ENCODE measurements around the gene HAAO. TPM values are rescaled to one million over a fixed set of nuclear protein-coding genes. Genes with fewer than 3 reads are reported as not detected.

HAAO gene
- total and polyA plus RNA-seq, 2 donors (not counting 3 experiments of a cell fraction or from before 2014, with no cell fraction given), result 0.82 to 1.1 TPM

- intact Hi-C loops (cut with micrococcal nuclease) (no loop called here), dilution Hi-C loops (cut with MboI; ENCODE audit: extremely low pct_ligation_motif_present, low sequenced_read_pairs) (no loop called here)
- Histone ChIP-seq H3K9me3 (replicated peaks; ENCODE audit: control insufficient read depth, insufficient read depth, low read length) (no peaks in the 10 kb centered on the region), H3K9me1 (replicated peaks; ENCODE audit: control insufficient read depth, extremely low read depth, insufficient read depth, low read length) (no peaks in the 10 kb centered on the region), H3K9ac (replicated peaks; ENCODE audit: extremely low read depth, insufficient read depth, low read length) (no peak overlapping the region), H3K4me2 (ENCODE audit: insufficient read depth, low read length) (no peak overlapping the region), H3K4me1 (ENCODE audit: control insufficient read depth, extremely low read depth, insufficient read depth, low read length) (no peaks in the 10 kb centered on the region), H3K27ac (ENCODE audit: insufficient read depth, low read depth, low read length) (no peak overlapping the region), H2AFZ (ENCODE audit: low read depth, low read length) (no peak overlapping the region), H3K27me3 (ENCODE audit: control insufficient read depth in 2 of 2, insufficient read depth in 2 of 2, low read length in 2 of 2) (peaks cover 8 to 12% of the 10 kb centered on the region in 2 experiments), H3K79me2 (ENCODE audit: control insufficient read depth, insufficient read depth, low read length) (no peaks in the 10 kb centered on the region), H3K36me3 (ENCODE audit: control insufficient read depth in 2 of 2, extremely low read depth in 1 of 2, insufficient read depth in 2 of 2, low read length in 2 of 2) (no peaks in the 10 kb centered on the region), H3K4me3 (replicated peaks in 1 of 3; ENCODE audit: insufficient read depth in 1 of 3, low read depth in 1 of 3, low read length in 3 of 3) (no peak overlapping the region), H4K20me1 (replicated peaks; ENCODE audit: control insufficient read depth, extremely low read depth, insufficient read depth, low read length) (no peaks in the 10 kb centered on the region)
- no TSS peak for BruUV-seq (replicated peaks)
- ChIA-PET POLR2A (no interaction called here), CTCF (interaction anchor here (0.9 to 1.3 kb wide), 2 partner anchors 9 kb away, joined by 4 to 6 read pairs; partner anchors contain the start of gene HAAO)
- TF ChIP-seq MYC (IDR thresholded peaks at IDR 0.05; ENCODE audit: low read depth, low read length), result no peak
- FAIRE-seq (no peak), DNase-seq (ENCODE audit: low read depth, low spot score) (no peak)
Measured at GRCh38 chr2:42801381-42801780, 9.0 kb upstream of the HAAO start.

- Histone ChIP-seq H3K4me1 (ENCODE audit: control insufficient read depth, extremely low read depth, insufficient read depth, low read length) (no peaks in the 10 kb centered on the region), H2AFZ (ENCODE audit: low read depth, low read length) (no peak overlapping the region), H3K9me1 (replicated peaks; ENCODE audit: control insufficient read depth, extremely low read depth, insufficient read depth, low read length) (no peaks in the 10 kb centered on the region), H3K9me3 (replicated peaks; ENCODE audit: control insufficient read depth, insufficient read depth, low read length) (no peaks in the 10 kb centered on the region), H3K27me3 (ENCODE audit: control insufficient read depth in 2 of 2, insufficient read depth in 2 of 2, low read length in 2 of 2) (peaks cover 8 to 12% of the 10 kb centered on the region in 2 experiments), H3K79me2 (ENCODE audit: control insufficient read depth, insufficient read depth, low read length) (no peaks in the 10 kb centered on the region), H3K27ac (ENCODE audit: insufficient read depth, low read depth, low read length) (no peak overlapping the region), H4K20me1 (replicated peaks; ENCODE audit: control insufficient read depth, extremely low read depth, insufficient read depth, low read length) (no peaks in the 10 kb centered on the region), H3K4me2 (ENCODE audit: insufficient read depth, low read length) (no peak overlapping the region), H3K4me3 (replicated peaks in 1 of 3; ENCODE audit: insufficient read depth in 1 of 3, low read depth in 1 of 3, low read length in 3 of 3) (no peak overlapping the region), H3K36me3 (ENCODE audit: control insufficient read depth in 2 of 2, extremely low read depth in 1 of 2, insufficient read depth in 2 of 2, low read length in 2 of 2) (no peaks in the 10 kb centered on the region), H3K9ac (replicated peaks; ENCODE audit: extremely low read depth, insufficient read depth, low read length) (no peak overlapping the region)
- TF ChIP-seq FOS (IDR thresholded peaks at IDR 0.05; ENCODE audit: borderline replicate concordance, insufficient read depth, low read length) (no peak), CTCF (IDR thresholded peaks at IDR 0.05; ENCODE audit: extremely low read depth in 1 of 2, insufficient read depth in 1 of 2, low read depth in 1 of 2, low read length in 2 of 2) (no peak)
- FAIRE-seq (no peak), DNase-seq (ENCODE audit: low read depth, low spot score) (no peak)
- ChIA-PET CTCF (interaction anchor here (0.9 to 1.3 kb wide), 2 partner anchors 9 kb away, joined by 4 to 6 read pairs; partner anchors contain the start of gene HAAO), POLR2A (no interaction called here)
- dilution Hi-C loops (cut with MboI; ENCODE audit: extremely low pct_ligation_motif_present, low sequenced_read_pairs) (no loop called here), intact Hi-C loops (cut with micrococcal nuclease) (no loop called here)
- no TSS peak for BruUV-seq (replicated peaks)
Measured at GRCh38 chr2:42800981-42801380, 8.6 kb upstream of the HAAO start.
